Thymus (tissue), 11 donors: Measurements from ENCODE around the gene SGCA. TPM values are rescaled to one million over a fixed set of nuclear protein-coding genes. Genes with fewer than 3 reads are reported as not detected.

ENCODE experiments used
- DNase-seq, 9 donors: peaks; one replicate each; pipeline ENCODE4 v3.0.0-alpha.2; 2013; ENCODE audit warnings: low spot score in 9 of 9, low read depth in 6 of 9, missing footprints in 1 of 9
- H3K27ac ChIP-seq, 2 donors: one replicate each; pipeline ENCODE4 v1.5.1; 2013; ENCODE audit warnings: control low read depth in 1 of 2, low read depth in 1 of 2, low read length in 1 of 2, mild to moderate bottlenecking in 1 of 2, moderate library complexity in 1 of 2
- H3K27me3 ChIP-seq, 2 donors: one replicate each; pipeline ENCODE4 v1.5.1; 2013; ENCODE audit warnings: low read length in 1 of 2; ENCODE audit not compliant: control insufficient read depth in 2 of 2, insufficient read depth in 1 of 2
- H3K36me3 ChIP-seq, 2 donors: one replicate each; pipeline ENCODE4 v1.5.1; 2013; ENCODE audit warnings: low read length in 1 of 2, mild to moderate bottlenecking in 1 of 2, moderate library complexity in 1 of 2; ENCODE audit not compliant: control insufficient read depth in 2 of 2, insufficient read depth in 2 of 2
- H3K4me1 ChIP-seq, 2 donors: one replicate each; pipeline ENCODE4 v1.5.1; 2013; ENCODE audit warnings: low read length in 2 of 2; ENCODE audit not compliant: control insufficient read depth in 2 of 2, insufficient read depth in 2 of 2
- H3K4me3 ChIP-seq, 2 donors: one replicate each; pipeline ENCODE4 v1.5.1; 2013; ENCODE audit warnings: low read length in 2 of 2, control low read depth in 1 of 2, mild to moderate bottlenecking in 1 of 2
- H3K9me3 ChIP-seq, 2 donors: one replicate each; pipeline ENCODE4 v1.5.1; 2013; ENCODE audit warnings: low read length in 1 of 2, mild to moderate bottlenecking in 1 of 2; ENCODE audit not compliant: control insufficient read depth in 2 of 2, insufficient read depth in 1 of 2
- whole genome bisulfite sequencing: extraction: QIAGEN DNeasy Blood & Tissue Kit; methylation state at CpG from one replicate; pipeline ENCODE4 v1.1.7; 2013; 5-methylcytosine and 5-hydroxymethylcytosine counted together
- polyA plus RNA-seq: library from polyadenylated mRNA; stranded (reverse); fragments of 200-250 nt; gene quantifications from one replicate; pipeline ENCODE4 v1.2.3, GENCODE V29; 2013
- total RNA-seq: library from RNA; stranded (reverse); fragments of 120-200 nt; gene quantifications from one replicate; pipeline ENCODE4 v1.2.4, GENCODE V29; 2013
- donor health status: healthy.

The SGCA gene
- total and polyA plus RNA-seq, 2 donors = 1.7 to 5.4 TPM

DNA sequence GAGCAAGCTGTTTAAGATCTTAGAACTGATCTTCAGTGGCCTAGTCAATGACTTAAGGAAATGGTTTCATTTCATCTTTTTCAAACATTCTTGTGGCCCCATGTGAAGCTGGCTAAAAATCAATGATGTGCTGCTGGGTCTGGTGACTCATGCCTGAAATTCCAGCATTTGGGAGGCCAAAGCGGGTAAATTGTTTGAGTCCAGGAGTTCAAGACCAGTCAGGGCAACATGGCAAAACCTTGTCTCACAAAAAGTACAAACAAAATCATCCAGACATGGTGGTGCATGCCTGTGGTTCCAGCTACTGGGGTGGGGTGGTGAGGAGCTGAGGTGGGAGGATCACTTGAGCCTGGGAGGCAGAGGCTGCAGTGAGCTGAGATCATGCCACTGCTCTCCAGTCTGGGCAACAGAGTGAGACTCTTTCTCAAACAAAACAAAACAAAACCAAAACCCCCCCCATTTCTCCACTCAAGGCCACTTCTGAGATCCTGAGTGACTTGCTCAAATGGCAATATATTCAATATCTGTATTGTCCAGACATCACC, 53.0 kb downstream of the SGCA start:
- H3K4me1 ChIP-seq = peaks cover 4 to 19% of the 10 kb centered on the region in 2 donors
- H3K36me3 ChIP-seq = no peaks in the 10 kb centered on the region
- no peaks in the 10 kb centered on the region for H3K27me3 ChIP-seq
- H3K27ac ChIP-seq = no peak overlapping the region
- H3K4me3 ChIP-seq = no peak overlapping the region
- 100% methylated on average over 1 of the region's 1 CpG for WGBS
- DNase-seq = no peak
- no peaks in the 10 kb centered on the region for H3K9me3 ChIP-seq

DNA sequence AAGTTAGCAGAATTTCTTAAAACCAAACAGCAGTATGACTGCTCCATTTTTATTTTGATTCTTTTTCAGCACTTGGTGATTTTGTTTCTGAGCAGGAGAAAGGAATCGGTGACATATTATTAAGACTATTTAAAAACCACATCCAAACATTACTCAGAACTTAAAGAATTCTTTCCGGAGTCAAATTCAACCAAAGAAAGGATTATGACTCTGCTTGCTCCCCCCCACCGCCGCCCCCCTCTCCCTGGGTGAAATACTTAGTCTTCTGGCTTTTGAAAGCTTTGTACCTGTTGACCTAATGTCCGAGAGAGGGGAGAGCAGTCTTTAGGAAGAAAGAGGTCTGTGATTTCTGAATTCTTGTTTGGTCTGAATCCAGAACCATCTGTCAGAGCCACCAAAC, 53.5 kb downstream of the SGCA start:
- DNase-seq = no peak
- Histone ChIP-seq H3K27me3 (no peaks in the 10 kb centered on the region), H3K9me3 (no peaks in the 10 kb centered on the region), H3K27ac (no peak overlapping the region), H3K4me3 (no peak overlapping the region), H3K36me3 (no peaks in the 10 kb centered on the region), H3K4me1 (peaks cover 4 to 19% of the 10 kb centered on the region in 2 donors)
- WGBS = 94% methylated on average over 5 of the region's 5 CpGs

DNA sequence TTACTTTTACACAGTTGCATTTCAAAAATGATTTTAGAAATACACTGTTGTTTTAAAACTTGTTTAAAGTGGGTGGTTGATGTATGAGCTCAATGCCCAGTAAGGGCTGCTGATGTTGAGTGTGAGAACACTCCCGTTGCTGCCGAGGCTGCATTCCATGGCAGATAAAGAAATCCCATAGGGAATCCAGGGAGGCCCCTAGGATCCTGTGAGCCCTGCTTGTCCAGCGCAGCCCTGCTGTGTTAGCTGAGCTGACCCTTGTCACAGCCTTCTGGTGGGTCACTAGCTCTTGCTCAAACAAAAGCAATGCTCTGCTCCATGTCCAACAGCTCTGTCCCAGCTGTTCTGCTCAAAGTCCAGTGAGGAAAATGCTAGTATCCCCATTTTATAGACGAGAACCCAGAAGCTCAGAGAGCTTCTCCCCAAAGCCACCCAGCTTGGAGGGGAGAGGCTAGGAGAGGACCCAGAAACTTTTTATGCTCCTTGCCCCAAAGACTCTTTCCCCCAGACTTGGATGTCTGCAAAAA, 54.2 kb downstream of the SGCA start:
- Histone ChIP-seq H3K9me3 (no peaks in the 10 kb centered on the region), H3K27ac (no peak overlapping the region), H3K27me3 (no peaks in the 10 kb centered on the region), H3K4me3 (no peak overlapping the region), H3K36me3 (no peaks in the 10 kb centered on the region), H3K4me1 (peaks cover 4 to 19% of the 10 kb centered on the region in 2 donors)
- WGBS = 99% methylated on average over 4 of the region's 4 CpGs
- DNase-seq = no peak

DNA sequence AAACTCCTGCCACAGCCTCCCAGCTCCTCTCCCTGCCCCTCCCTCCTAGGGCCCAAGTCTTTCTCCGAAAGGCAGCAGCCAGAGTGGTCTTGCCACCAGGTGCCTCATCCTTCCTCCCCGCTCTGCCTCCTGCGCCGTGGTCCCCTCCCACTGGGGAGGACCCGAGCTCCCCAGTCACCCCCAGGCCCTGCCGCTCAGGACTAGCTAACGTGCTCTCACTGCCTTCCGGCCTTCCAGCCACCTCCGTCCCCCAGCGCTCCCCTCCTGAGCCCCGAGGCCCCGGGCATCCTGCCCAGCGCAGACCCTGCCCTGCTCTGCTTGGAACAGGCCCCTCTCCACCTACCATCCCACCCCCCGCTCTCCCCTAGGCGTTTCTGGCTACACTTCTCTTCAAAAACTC, 55.0 kb downstream of the SGCA start:
- DNase-seq = no peak
- peaks cover 4 to 19% of the 10 kb centered on the region in 2 donors for H3K4me1 ChIP-seq
- no peaks in the 10 kb centered on the region for H3K36me3 ChIP-seq
- peaks cover 0 to 8% of the 10 kb centered on the region in 2 donors for H3K9me3 ChIP-seq
- no peaks in the 10 kb centered on the region for H3K27me3 ChIP-seq
- WGBS = 96% methylated on average over 15 of the region's 15 CpGs
- H3K27ac ChIP-seq = no peak overlapping the region
- no peak overlapping the region for H3K4me3 ChIP-seq

DNA sequence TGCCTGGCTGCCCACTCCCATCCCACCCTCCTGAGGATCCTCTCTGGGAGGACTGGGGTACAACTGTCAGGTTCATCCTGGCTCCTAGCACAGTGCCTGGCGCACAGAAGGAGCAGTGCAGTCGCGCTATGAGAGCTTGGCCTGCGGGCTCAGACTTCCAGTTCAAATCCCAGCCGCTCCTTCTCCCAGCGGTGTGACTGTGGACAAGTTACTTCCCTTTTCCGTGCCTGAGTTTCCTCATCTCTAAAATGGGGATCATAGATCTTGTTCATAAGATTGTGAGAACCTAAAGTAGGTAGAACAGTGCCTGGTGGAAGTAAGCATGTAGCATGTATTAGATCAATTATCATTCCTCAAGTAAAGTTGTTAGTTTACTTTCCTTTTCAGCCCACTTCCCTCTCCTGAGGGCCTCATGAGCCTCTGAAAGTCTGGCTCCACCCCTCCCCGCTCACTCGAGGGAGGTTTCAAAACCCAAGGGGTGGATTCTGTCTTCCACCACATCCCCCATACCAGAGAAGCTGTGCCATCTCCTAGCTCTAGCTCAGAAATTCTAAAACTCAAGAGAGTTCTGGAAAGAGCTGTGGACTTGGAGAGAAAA, 55.6 kb downstream of the SGCA start:
- WGBS = 69% methylated on average over 9 of the region's 9 CpGs
- DNase-seq = peak in 5 of 9 donors; percentile 18 to 75 (median 34)
- Histone ChIP-seq H3K27ac (peak overlapping the region in 1 of 2 donors; percentile 26), H3K9me3 (peaks cover 0 to 8% of the 10 kb centered on the region in 2 donors), H3K4me1 (peaks cover 4 to 19% of the 10 kb centered on the region in 2 donors), H3K36me3 (no peaks in the 10 kb centered on the region), H3K27me3 (no peaks in the 10 kb centered on the region), H3K4me3 (no peak overlapping the region)

DNA sequence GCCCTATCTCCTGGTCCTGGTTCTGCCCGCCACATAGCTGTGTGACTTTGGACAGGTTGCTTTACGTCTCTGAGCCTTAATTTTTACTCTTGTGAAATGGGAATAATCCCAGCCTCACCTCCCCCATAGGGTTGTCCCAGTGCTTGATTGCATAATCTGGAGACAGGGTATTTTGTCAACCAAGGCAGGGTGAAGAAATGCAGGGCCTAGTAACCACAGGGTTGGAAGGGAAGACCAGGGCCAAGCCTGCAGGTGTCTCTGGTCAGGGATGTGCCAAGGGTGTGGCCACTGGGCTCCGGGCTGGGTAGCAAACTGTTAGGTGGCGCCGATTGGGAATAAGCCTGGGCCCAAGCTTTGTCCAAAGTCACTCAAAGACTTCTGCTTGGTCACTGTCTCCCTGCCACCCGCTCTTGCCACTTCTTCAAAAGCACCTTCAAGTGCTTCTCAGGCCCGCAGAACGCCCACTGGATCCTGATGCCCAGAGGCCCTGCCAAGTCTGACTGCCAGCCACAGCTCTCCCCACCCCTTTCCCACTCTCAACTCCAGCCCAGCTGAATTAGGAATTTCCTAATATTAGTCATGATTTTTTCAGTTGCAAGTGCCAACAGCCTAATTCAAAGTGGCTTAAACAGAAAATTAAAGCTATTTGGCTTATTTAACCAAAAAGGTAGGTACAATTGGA, 56.2 kb downstream of the SGCA start:
- H3K36me3 ChIP-seq = no peaks in the 10 kb centered on the region
- no peak overlapping the region for H3K27ac ChIP-seq
- H3K4me1 ChIP-seq = peaks cover 4 to 19% of the 10 kb centered on the region in 2 donors
- no peaks in the 10 kb centered on the region for H3K27me3 ChIP-seq
- no peak overlapping the region for H3K4me3 ChIP-seq
- peaks cover 0 to 8% of the 10 kb centered on the region in 2 donors for H3K9me3 ChIP-seq
- DNase-seq = no peak
- 97% methylated on average over 8 of the region's 8 CpGs for WGBS

DNA sequence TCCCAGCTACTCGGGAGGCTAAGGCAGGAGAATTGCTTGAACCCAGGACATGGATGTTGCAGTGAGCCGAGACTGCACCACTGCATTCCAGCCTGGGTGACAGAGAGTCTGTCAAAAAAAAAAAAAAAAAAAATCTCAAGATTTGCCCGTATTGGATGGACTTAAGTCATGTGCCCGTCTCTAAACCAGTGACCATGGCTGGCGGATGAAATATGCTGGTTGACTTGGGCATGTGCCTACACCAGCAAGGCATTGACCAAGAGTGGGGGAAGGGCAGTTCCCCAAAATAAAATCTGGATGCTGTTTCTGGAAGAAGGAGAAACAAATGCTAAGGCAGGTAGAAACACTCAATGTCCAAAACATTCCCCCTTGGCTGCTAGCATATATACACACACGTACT, 57.1 kb downstream of the SGCA start:
- no peak for DNase-seq
- H3K9me3 ChIP-seq = peaks cover 0 to 8% of the 10 kb centered on the region in 2 donors
- no peaks in the 10 kb centered on the region for H3K27me3 ChIP-seq
- 88% methylated on average over 6 of the region's 6 CpGs for WGBS
- H3K27ac ChIP-seq = no peak overlapping the region
- H3K4me3 ChIP-seq = no peak overlapping the region
- H3K4me1 ChIP-seq = peaks cover 4 to 19% of the 10 kb centered on the region in 2 donors
- no peaks in the 10 kb centered on the region for H3K36me3 ChIP-seq
